Measurements from ENCODE around the gene ITSN1. TPM values are rescaled to one million over a fixed set of nuclear protein-coding genes. Genes with fewer than 3 reads are reported as not detected.

ITSN1 gene
- total and polyA plus RNA-seq, 2 experiments from 2014 or later: 77.9 to 95.7 TPM

- Histone ChIP-seq H3K27me3 (ENCODE audit: insufficient read depth) (no peaks in the 10 kb centered on the region), H3K4me1 (ENCODE audit: insufficient read depth) (peaks cover 39% of the 10 kb centered on the region), H3K9me2 (ENCODE audit: insufficient read depth) (no peaks in the 10 kb centered on the region), H2AFZ (no peak overlapping the region), H3K79me2 (replicated peaks; ENCODE audit: insufficient read depth) (no peaks in the 10 kb centered on the region), H3K4me2 (no peak overlapping the region), H3K27ac (ENCODE audit: low read depth) (no peak overlapping the region), H3F3A (replicated peaks; ENCODE audit: low read depth) (peaks cover 3% of the 10 kb centered on the region; the same call in 1 of the 2 replicates), H3K36me3 (ENCODE audit: insufficient read depth) (no peaks in the 10 kb centered on the region; the same call in 1 of the 2 replicates), H3K4me3 (no peak overlapping the region), H4K20me1 (replicated peaks; ENCODE audit: insufficient read depth) (no peaks in the 10 kb centered on the region)
- H3K4me3 Mint-ChIP-seq: no peak overlapping the region; the same call in 2 of the 3 replicates
- ATAC-seq: no peak
- H3K27me3 Mint-ChIP-seq (ENCODE audit: insufficient read depth, low read depth, poor library complexity): peaks cover 13% of the 10 kb centered on the region
- DNase-seq (ENCODE audit: low spot score): no peak
- TF ChIP-seq, protein P1, sequence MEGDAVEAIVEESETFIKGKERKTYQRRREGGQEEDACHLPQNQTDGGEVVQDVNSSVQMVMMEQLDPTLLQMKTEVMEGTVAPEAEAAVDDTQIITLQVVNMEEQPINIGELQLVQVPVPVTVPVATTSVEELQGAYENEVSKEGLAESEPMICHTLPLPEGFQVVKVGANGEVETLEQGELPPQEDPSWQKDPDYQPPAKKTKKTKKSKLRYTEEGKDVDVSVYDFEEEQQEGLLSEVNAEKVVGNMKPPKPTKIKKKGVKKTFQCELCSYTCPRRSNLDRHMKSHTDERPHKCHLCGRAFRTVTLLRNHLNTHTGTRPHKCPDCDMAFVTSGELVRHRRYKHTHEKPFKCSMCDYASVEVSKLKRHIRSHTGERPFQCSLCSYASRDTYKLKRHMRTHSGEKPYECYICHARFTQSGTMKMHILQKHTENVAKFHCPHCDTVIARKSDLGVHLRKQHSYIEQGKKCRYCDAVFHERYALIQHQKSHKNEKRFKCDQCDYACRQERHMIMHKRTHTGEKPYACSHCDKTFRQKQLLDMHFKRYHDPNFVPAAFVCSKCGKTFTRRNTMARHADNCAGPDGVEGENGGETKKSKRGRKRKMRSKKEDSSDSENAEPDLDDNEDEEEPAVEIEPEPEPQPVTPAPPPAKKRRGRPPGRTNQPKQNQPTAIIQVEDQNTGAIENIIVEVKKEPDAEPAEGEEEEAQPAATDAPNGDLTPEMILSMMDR (conservative IDR thresholded peaks at IDR 0.05; ENCODE audit: low read depth in 2 of 2): no peak
- TF ChIP-seq STAT1 (IDR thresholded peaks at IDR 0.05; ENCODE audit: unreplicated experiment) (no peak), NANOG (IDR thresholded peaks at IDR 0.05; ENCODE audit: borderline replicate concordance) (no peak), POLR2AphosphoS5 (IDR thresholded peaks at IDR 0.05; ENCODE audit: low read depth) (no peak), CREB1 (CRISPR knock-in tag; IDR thresholded peaks at IDR 0.05; ENCODE audit: low read depth) (no peak), JUNB (IDR thresholded peaks at IDR 0.05; ENCODE audit: unreplicated experiment) (no peak), EZH2 (IDR thresholded peaks at IDR 0.05; ENCODE audit: low read depth, unreplicated experiment) (no peak), EZH2phosphoT487 (IDR thresholded peaks at IDR 0.05; ENCODE audit: unreplicated experiment) (no peak), ZNF331 (CRISPR knock-in tag; IDR thresholded peaks at IDR 0.05; ENCODE audit: low read depth) (no peak), ZNF462 (CRISPR knock-in tag; IDR thresholded peaks at IDR 0.05) (no peak), ZNF114 (CRISPR knock-in tag; IDR thresholded peaks at IDR 0.05) (no peak), ETS1 (IDR thresholded peaks at IDR 0.05) (no peak)
- TF ChIP-seq, protein P2, sequence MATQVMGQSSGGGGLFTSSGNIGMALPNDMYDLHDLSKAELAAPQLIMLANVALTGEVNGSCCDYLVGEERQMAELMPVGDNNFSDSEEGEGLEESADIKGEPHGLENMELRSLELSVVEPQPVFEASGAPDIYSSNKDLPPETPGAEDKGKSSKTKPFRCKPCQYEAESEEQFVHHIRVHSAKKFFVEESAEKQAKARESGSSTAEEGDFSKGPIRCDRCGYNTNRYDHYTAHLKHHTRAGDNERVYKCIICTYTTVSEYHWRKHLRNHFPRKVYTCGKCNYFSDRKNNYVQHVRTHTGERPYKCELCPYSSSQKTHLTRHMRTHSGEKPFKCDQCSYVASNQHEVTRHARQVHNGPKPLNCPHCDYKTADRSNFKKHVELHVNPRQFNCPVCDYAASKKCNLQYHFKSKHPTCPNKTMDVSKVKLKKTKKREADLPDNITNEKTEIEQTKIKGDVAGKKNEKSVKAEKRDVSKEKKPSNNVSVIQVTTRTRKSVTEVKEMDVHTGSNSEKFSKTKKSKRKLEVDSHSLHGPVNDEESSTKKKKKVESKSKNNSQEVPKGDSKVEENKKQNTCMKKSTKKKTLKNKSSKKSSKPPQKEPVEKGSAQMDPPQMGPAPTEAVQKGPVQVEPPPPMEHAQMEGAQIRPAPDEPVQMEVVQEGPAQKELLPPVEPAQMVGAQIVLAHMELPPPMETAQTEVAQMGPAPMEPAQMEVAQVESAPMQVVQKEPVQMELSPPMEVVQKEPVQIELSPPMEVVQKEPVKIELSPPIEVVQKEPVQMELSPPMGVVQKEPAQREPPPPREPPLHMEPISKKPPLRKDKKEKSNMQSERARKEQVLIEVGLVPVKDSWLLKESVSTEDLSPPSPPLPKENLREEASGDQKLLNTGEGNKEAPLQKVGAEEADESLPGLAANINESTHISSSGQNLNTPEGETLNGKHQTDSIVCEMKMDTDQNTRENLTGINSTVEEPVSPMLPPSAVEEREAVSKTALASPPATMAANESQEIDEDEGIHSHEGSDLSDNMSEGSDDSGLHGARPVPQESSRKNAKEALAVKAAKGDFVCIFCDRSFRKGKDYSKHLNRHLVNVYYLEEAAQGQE (IDR thresholded peaks at IDR 0.05; ENCODE audit: unreplicated experiment): no peak
- H3K4me1 Mint-ChIP-seq: peaks cover 40% of the 10 kb centered on the region
- peaks cover 15% of the 10 kb centered on the region; the same call in 2 of the 3 replicates for H3K36me3 Mint-ChIP-seq (ENCODE audit: low read depth)
- H3K9me3 Mint-ChIP-seq: peaks cover 13% of the 10 kb centered on the region
- no peak overlapping the region for H3K27ac Mint-ChIP-seq
Measured at GRCh38 chr21:33945652-33946270, 303.5 kb downstream of the ITSN1 start.
